Esophagus squamous epithelium (tissue), 4 donors: ENCODE data around the gene RFLNA.

Experiments
- POLR2A ChIP-seq, 4 donors: fragments of 450-650 bp; IDR thresholded peaks; one replicate each; pipeline ENCODE4 v1.6.1; 2017; ENCODE audit warnings: antibody characterized with exemption in 4 of 4, mild to moderate bottlenecking in 4 of 4, moderate library complexity in 3 of 4
- TF ChIP-seq, protein P1 (sequence below), 6 experiments: fragments of 450-650 bp in 4 of 6; fragments of 200-600 bp in 2 of 6; sonication (generic) in 2 of 6; IDR thresholded peaks; one replicate each; pipeline ENCODE4 v1.5.1; 2016 to 2019; ENCODE audit warnings: antibody characterized with exemption in 6 of 6, mild to moderate bottlenecking in 4 of 6, moderate library complexity in 4 of 6

DNA sequence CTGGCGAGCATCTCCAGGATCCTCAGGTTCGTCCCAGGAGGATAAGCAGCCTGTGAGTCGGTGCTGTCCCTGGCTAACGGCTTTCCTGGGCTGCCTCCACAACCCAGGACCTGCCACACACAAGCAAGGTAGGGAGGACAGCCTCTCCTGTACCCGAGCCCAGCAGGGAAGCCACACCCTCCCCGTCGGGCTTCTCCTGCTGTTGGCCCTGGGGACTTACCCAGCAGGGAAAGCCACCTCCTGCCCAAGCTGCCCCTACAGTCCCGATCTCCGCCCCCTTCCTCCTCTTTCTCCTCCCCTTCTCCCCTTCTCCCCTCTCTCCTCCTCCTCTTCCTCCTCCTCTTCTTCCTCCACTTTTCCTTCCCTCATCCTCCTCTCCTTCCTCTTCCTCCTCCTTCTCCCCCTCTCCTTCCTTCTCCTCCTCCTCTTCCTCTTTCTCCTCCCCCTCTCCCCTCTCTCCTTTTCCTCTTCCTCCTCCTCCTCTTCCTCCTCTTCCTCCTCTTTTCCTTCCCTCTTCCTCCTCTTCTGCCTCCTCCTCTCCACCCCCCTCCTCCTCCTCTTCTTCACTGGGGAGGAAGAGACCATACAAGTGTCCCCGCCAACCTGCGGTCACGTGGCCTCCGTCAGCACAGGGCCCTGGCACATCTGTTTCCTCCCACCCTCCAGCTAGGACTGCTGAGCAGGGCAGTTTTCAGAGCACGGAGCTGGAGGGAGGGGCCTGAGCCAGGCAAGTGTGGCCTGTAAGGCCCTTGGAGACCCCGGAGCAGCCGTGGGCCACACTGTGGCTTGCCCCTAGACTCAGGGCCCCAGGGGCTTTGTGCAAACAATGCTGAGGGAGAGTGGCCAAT is 17.3 kb upstream of the RFLNA start:
- TF ChIP-seq, protein P1, sequence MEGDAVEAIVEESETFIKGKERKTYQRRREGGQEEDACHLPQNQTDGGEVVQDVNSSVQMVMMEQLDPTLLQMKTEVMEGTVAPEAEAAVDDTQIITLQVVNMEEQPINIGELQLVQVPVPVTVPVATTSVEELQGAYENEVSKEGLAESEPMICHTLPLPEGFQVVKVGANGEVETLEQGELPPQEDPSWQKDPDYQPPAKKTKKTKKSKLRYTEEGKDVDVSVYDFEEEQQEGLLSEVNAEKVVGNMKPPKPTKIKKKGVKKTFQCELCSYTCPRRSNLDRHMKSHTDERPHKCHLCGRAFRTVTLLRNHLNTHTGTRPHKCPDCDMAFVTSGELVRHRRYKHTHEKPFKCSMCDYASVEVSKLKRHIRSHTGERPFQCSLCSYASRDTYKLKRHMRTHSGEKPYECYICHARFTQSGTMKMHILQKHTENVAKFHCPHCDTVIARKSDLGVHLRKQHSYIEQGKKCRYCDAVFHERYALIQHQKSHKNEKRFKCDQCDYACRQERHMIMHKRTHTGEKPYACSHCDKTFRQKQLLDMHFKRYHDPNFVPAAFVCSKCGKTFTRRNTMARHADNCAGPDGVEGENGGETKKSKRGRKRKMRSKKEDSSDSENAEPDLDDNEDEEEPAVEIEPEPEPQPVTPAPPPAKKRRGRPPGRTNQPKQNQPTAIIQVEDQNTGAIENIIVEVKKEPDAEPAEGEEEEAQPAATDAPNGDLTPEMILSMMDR (IDR thresholded peaks at IDR 0.05): no peak
- TF ChIP-seq POLR2A (IDR thresholded peaks at IDR 0.05): no peak
